CD4-positive, alpha-beta T cell treated with Interleukin-17A for 4 hours (primary cell): ENCODE results near the gene TBC1D22A.

Experiments
- DNase-seq: peaks from one replicate; pipeline ENCODE4 v3.0.0-alpha.2; 2020; ENCODE audit warnings: mixed read lengths

Gene TBC1D22A

GRCh38 chr22:47051441-47052071 lies 289.1 kb downstream of the TBC1D22A start:
- no peak for DNase-seq

- DNase-seq = no peak
Measured at GRCh38 chr22:47052236-47053012, 290.0 kb downstream of the TBC1D22A start.

GRCh38 chr22:47053013-47053725 lies 290.7 kb downstream of the TBC1D22A start:
- DNase-seq = no peak

- DNase-seq = no peak
Measured at GRCh38 chr22:47053726-47054141, 291.3 kb downstream of the TBC1D22A start.

- no peak for DNase-seq
Measured at GRCh38 chr22:47054231-47055072, 292.0 kb downstream of the TBC1D22A start.

DNA sequence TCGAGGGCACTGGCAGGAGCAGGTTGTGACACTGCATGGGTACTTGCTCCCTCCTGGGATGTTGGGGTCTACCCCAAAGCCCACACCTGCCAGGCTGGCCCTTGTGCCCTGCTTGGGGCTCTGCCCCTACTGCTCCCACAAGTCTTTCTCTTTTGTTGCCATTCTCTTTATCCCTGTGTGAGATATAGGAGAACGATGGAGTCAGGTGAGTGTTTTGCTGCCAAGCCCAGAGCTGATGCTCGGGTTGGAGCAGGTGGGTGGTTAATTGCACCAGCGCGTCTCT lies 292.6 kb downstream of the TBC1D22A start:
- no peak for DNase-seq

DNA sequence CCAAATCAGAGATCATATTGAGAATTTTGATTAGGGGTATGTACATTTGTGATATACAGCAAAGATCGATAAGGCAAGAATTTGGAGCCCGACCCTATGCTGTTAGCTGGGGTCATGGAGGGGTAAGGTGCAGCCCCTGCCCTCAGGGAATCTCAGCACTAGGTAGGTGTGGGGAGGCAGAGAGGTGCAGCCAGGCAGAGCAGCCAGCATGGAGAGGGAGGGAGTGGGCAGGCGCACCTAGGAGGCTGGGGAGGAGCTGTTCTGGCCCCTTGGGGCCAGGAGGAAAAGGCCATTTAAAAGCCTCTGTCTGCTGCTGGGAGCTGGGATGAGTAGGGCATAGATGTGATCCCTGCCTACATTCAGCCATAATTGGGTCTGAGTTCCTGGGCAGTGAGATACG lies 293.0 kb downstream of the TBC1D22A start:
- no peak for DNase-seq

DNA sequence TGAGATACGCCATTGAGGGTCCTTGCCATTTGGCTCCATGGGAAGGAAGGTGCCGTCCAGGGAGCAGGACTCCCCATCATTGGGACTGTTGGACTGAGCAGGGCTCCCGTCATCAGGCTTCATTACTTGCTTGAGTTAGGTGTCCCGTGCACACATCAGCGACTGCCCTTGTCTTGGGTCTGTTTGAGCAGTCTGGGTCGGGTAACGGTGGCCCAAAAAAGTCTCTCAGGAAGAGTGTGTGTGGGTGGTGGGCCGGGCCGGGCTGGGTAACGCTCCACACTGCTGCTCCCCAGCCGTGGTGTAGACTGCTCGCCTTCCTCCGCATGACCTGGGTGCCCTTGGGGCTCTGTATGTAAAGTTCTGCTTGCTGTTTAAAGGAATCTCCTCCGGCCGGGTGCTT lies 293.5 kb downstream of the TBC1D22A start:
- DNase-seq = no peak

DNA sequence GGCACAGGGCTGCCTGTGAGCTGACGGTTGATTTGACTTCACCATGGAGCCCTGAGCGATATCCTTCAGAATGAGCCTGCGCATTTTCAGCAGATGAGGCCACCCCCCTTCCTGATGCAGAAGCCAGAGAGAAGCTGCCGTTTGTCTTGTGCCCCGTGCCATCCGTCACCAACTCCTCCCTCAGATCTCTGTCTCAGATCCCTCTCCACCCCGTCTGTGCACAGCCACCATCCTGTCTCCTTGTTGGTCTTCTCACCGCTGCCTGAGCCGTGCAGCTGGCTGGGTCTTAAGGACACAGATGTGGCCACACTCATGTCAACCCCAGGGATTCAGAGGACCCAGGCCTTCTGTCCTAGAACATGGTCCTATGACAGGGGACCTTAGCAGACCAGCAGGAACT lies 293.9 kb downstream of the TBC1D22A start:
- no peak for DNase-seq

DNA sequence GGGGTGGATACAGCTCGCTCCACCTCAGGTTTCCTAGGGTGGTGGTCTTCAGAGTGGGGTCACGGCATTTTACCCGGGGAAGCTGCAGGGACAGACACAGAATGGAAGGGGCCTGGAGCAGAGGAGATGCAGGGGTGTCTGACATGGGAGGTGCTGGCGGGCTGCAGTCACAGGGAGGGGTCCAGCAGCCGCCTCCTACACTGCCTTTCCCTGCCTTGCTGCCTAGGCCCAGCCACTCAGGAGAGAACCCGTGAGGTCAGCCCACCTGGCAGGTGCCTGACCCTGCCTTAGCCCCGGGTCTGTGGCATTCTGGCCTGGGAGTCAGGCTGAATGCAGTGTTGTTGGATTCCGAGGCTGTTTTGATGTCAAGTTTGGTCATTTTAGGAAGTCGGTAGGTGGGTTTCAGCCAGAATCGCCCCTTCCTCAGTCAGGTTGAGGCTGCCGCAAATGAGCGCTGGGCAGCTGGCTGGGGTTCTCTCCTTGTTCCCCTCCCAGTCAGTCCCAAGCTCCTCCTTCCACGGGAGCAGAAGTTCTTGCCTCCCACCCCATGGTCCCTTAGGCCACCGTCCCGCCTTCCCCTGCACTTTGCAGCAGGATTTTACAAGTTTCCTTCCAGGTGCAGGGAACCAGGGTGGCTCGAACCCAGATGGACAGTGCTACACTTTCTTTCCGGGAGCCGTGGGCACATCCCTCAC lies 294.5 kb downstream of the TBC1D22A start:
- no peak for DNase-seq

- DNase-seq = no peak
Measured at GRCh38 chr22:47057916-47058585, 295.6 kb downstream of the TBC1D22A start.

GRCh38 chr22:47059076-47059475 lies 296.6 kb downstream of the TBC1D22A start:
- no peak for DNase-seq

DNA sequence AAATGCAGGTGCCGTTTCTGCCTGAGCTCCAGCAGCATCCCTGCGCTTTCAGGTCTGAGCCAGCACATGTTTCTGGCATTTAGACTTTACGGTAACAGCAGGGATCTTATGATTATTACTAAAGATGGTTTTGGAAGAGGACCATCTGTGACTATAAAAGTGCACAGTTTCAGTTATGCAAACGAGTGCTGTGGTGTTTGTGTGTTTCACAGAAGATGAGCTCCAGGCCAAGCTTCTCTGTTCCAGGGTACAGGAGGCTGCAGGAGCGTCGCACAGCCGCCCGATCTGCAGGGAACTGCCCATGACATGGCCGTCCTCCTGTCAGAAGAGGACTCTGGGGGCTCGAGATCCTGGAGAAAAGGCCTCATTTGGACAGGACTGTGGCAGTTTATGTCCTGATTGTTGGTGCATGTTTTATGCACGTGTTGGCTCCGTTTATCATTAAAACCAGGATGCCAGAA lies 297.3 kb downstream of the TBC1D22A start:
- no peak for DNase-seq

DNA sequence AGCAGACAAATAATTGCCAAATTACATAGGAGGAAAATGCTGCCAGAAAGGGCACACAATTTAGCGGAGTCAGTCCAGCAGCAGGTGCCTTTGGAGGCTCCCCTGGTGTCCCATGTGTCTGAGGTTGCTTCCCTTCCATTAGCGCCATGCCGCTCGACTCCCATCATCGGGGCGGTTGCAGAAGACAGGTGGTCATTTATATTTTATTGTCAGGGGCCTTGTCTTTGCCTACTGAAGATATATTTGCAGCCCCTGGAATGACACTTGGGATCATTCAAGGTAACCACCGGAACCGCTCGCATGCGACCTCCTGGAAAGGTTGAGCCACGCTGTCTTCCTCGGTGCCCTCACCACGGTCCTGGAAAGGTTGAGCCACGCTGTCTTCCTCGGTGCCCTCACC lies 298.3 kb downstream of the TBC1D22A start:
- DNase-seq = no peak

GRCh38 chr22:47061226-47061625 lies 298.8 kb downstream of the TBC1D22A start:
- no peak for DNase-seq

DNA sequence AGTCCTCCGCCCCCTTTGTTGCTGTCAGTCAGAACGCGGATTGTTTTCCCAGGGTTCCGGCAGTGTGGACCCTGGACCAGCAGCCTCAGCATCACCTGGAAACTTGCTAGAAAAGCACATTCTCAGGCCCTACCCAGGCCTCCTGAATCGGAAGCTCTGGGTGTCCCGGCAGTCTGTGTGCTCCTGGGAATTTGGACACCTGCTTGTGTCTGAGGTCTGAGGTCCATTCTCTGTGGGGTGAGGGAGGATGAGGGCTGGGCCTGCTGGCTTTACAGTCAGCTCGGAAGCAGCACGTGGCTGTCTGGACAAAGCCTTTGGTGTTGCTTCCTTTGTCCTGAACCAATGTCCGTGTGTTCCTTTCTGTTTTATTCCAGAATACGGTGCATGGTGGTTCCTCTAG lies 299.7 kb downstream of the TBC1D22A start:
- DNase-seq = no peak

DNA sequence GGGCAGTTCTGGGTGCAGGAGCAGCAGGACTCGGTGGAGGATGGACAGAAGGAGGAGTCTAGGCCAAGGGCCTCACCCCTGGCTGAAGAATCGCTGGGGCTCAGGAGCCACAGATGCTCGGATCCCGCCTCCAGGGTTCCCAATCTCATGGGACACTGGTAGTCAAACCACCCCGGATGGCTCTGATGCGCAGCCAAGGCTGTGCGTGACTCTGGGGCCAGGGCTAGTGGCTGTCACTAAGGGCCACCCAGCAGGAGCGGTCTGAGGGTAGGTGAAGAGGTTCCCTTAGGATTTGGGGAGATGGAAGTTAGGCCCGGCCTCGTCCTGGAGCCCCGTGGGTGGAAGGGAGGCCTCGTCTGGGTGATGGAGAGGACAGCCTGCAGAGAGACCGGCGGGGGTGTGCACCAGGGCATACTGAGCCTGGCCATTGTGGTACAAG lies 300.6 kb downstream of the TBC1D22A start:
- DNase-seq = no peak

- DNase-seq = no peak
Measured at GRCh38 chr22:47063606-47064005, 301.2 kb downstream of the TBC1D22A start.

GRCh38 chr22:47064016-47064415 lies 301.6 kb downstream of the TBC1D22A start:
- no peak for DNase-seq

DNA sequence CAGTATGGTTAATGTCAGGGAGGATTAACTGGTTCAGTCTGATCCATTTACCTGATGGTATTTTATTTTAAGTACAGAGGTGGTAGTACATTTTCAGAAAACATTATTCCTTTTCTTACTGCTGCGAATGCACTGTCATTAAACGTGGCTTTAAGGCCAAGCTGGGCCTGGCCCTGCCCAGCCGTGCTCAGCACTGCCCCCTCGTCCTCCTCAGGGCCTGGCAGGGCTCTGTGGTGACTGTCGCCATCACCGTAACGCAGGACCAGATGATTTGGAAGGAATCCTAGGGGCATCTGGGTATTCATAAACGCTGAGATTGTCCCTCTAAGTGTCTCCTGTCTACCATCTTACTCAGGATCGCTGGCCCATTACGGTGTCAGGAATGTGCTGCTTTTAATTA lies 302.0 kb downstream of the TBC1D22A start:
- DNase-seq = no peak

DNA sequence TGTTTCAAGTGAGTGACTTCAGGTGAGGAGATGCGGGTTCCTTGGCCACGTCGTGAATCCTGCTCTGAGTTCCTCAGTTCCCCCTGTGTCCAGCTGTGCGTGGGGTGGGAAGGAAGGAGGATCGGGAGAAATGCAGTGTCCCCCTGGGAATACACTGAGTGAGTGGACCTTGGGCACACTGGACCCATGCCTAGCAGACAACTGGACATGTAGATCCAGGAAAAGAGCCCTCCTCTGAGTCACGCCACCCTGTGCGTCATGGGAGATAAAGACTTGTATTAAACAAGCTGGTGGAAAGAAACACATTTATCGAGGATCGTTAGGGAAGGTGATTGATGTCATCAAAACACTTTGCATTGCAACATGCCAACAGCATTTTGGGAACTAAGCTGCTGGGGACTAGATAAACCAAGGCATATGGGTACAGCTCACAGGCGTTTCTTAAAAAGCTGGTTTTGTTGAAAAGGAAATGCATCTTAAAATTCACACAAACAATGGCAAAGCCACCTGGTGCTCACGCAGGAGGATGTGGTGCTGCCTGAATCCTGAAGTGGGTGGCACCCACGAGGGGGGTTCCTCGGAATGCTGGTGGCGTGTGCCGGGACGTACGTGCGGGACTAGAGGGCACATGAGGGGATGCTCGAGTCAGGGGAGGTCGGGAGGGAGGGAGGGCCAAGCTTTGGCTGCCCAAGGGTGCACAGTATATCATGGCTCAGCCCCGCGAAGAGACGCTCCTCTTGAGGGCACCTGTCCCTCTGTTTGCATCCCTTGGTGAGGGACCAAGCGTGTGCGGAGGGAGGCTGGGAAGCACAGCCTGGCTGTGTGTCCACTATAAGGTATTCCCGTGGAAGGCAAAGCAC lies 303.5 kb downstream of the TBC1D22A start:
- DNase-seq = no peak
